ENCODE measurements around the gene LAMA3. TPM values are rescaled to one million over a fixed set of nuclear protein-coding genes. Genes with fewer than 3 reads are reported as not detected.

Gene LAMA3
- total and polyA plus RNA-seq, 12 donors, result 1.6 to 10.2 (median 4.0) TPM

DNA sequence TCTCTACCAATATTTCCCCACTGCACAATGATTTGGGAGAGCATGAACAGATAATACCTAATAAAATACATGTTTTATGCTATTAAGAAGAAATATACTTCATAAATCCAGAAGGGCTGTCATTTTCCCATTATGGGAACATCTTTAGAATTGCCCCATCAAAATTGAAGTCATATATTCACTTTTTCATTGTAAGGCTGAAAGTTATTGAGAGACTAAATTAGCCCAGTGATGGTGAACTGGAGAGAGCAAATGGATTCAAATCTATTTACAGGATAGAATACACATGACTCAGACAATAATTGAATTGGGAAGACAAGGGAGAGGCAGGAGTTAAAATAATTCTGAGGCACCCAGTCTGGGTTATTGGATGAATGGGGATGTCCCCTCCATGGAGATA is 245.6 kb downstream of the LAMA3 start:
- Histone ChIP-seq H3K4me3 (no peak overlapping the region), H3K27ac (no peak overlapping the region), H3K4me1 (replicated peaks in 1 of 2) (peaks cover 3 to 9% of the 10 kb centered on the region in 2 donors), H3K9me3 (replicated peaks in 1 of 3) (no peaks in the 10 kb centered on the region), H3K36me3 (replicated peaks in 1 of 2) (no peaks in the 10 kb centered on the region), H3K27me3 (no peaks in the 10 kb centered on the region)
- DNase-seq, result no peak
- no peak for TF ChIP-seq POLR2A (IDR thresholded peaks at IDR 0.05)
- TF ChIP-seq CTCF (IDR thresholded peaks at IDR 0.05), result no peak
- intact Hi-C loops (cut with DNase I), result no loop called here

DNA sequence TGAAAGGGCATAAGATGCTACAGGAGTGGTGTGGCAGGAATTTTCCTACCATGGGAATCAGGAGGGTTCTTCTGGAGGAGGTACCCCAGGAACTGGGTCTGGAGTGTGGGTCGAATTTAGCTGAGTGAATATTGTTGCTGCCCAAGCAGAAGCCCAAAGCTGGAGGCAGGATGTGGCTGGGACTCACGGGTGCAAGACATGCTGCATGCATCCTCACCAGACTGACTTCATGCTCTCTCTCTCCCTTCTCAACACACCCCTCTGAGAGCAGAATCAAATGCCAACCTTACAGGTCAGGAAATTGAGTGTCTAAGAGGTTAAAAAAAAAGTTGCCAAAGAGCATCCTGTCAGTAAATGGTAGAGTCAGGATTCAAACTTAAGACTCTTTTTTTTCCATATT is 246.6 kb downstream of the LAMA3 start:
- Histone ChIP-seq H3K36me3 (replicated peaks in 1 of 2) (no peaks in the 10 kb centered on the region), H3K27ac (no peak overlapping the region), H3K4me3 (no peak overlapping the region), H3K27me3 (no peaks in the 10 kb centered on the region), H3K9me3 (replicated peaks in 1 of 3) (no peaks in the 10 kb centered on the region), H3K4me1 (replicated peaks in 1 of 2) (peaks cover 3 to 9% of the 10 kb centered on the region in 2 donors)
- DNase-seq, result no peak
- TF ChIP-seq CTCF (IDR thresholded peaks at IDR 0.05), result no peak
- TF ChIP-seq POLR2A (IDR thresholded peaks at IDR 0.05), result no peak
- WGBS, 4 donors, result 67 to 74% (median 72%) methylated on average over 2 of the region's 2 CpGs
- intact Hi-C loops (cut with DNase I), result no loop called here

GRCh38 chr18:23936381-23936958 is 247.2 kb downstream of the LAMA3 start:
- no peak for TF ChIP-seq CTCF (IDR thresholded peaks at IDR 0.05)
- no peak for TF ChIP-seq POLR2A (IDR thresholded peaks at IDR 0.05)
- no peaks in the 10 kb centered on the region for H3K9me3 ChIP-seq (replicated peaks in 1 of 3)
- H3K27me3 ChIP-seq, result no peaks in the 10 kb centered on the region
- H3K27ac ChIP-seq, result no peak overlapping the region
- no peak for DNase-seq
- peaks cover 3 to 9% of the 10 kb centered on the region in 2 donors for H3K4me1 ChIP-seq (replicated peaks in 1 of 2)
- intact Hi-C loops (cut with DNase I), result no loop called here
- 78 to 86% (median 84%) methylated on average over 6 of the region's 6 CpGs for WGBS, 4 donors
- no peak overlapping the region for H3K4me3 ChIP-seq
- no peaks in the 10 kb centered on the region for H3K36me3 ChIP-seq (replicated peaks in 1 of 2)

- Histone ChIP-seq H3K4me1 (replicated peaks in 1 of 2) (no peaks in the 10 kb centered on the region), H3K9me3 (replicated peaks in 1 of 3) (no peaks in the 10 kb centered on the region), H3K27me3 (no peaks in the 10 kb centered on the region), H3K4me3 (no peak overlapping the region), H3K36me3 (replicated peaks in 1 of 2) (no peaks in the 10 kb centered on the region), H3K27ac (no peak overlapping the region)
- no peak for TF ChIP-seq CTCF (IDR thresholded peaks at IDR 0.05)
- no peak for TF ChIP-seq POLR2A (IDR thresholded peaks at IDR 0.05)
- no peak for DNase-seq
- intact Hi-C loops (cut with DNase I), result no loop called here
- WGBS, 4 donors, result 93 to 96% (median 94%) methylated on average over 10 to 11 of the region's 11 CpGs
Observed at GRCh38 chr18:23938043-23938756, 248.9 kb downstream of the LAMA3 start.

Data from adrenal gland (tissue), 12 donors.